ENCODE measurements around the gene CXorf58. TPM values are rescaled to one million over a fixed set of nuclear protein-coding genes. Genes with fewer than 3 reads are reported as not detected.

The CXorf58 gene
- total and polyA plus RNA-seq, 9 of the 15 experiments (the other 6 are each of a cell fraction or from before 2014, with no cell fraction given), result 0.10 to 0.27 (median 0.16) TPM; not detected in 3

DNA sequence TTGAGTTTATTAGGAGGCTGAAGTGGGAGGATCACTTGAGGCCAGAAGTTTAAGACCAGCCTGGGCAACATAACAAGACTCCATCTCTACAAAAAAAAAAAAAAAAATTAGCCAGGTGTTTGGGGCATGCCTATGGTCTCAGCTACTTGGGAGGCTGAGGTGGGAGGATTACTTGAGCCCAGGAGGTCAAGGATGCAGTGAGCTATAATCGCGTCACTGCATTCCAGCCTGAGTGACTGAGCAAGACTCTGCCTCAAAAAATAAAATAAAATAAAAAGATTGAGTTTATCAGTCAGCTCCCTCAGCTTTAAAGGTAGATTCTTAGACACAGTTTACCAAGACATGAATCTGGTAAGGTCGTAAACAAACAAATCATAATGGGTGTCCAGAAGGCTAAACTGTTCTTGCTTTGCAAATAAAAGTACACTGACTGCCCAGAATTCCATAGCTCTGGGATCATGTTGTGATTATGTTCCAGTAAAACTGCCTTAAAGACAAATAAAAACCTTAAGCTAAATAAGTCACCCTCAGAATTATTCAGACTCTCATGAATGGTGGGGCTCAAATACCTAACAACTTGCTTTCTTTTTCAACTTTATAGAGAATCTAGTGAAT lies 18.8 kb upstream of the CXorf58 start (continued):
- TF ChIP-seq, protein P1, sequence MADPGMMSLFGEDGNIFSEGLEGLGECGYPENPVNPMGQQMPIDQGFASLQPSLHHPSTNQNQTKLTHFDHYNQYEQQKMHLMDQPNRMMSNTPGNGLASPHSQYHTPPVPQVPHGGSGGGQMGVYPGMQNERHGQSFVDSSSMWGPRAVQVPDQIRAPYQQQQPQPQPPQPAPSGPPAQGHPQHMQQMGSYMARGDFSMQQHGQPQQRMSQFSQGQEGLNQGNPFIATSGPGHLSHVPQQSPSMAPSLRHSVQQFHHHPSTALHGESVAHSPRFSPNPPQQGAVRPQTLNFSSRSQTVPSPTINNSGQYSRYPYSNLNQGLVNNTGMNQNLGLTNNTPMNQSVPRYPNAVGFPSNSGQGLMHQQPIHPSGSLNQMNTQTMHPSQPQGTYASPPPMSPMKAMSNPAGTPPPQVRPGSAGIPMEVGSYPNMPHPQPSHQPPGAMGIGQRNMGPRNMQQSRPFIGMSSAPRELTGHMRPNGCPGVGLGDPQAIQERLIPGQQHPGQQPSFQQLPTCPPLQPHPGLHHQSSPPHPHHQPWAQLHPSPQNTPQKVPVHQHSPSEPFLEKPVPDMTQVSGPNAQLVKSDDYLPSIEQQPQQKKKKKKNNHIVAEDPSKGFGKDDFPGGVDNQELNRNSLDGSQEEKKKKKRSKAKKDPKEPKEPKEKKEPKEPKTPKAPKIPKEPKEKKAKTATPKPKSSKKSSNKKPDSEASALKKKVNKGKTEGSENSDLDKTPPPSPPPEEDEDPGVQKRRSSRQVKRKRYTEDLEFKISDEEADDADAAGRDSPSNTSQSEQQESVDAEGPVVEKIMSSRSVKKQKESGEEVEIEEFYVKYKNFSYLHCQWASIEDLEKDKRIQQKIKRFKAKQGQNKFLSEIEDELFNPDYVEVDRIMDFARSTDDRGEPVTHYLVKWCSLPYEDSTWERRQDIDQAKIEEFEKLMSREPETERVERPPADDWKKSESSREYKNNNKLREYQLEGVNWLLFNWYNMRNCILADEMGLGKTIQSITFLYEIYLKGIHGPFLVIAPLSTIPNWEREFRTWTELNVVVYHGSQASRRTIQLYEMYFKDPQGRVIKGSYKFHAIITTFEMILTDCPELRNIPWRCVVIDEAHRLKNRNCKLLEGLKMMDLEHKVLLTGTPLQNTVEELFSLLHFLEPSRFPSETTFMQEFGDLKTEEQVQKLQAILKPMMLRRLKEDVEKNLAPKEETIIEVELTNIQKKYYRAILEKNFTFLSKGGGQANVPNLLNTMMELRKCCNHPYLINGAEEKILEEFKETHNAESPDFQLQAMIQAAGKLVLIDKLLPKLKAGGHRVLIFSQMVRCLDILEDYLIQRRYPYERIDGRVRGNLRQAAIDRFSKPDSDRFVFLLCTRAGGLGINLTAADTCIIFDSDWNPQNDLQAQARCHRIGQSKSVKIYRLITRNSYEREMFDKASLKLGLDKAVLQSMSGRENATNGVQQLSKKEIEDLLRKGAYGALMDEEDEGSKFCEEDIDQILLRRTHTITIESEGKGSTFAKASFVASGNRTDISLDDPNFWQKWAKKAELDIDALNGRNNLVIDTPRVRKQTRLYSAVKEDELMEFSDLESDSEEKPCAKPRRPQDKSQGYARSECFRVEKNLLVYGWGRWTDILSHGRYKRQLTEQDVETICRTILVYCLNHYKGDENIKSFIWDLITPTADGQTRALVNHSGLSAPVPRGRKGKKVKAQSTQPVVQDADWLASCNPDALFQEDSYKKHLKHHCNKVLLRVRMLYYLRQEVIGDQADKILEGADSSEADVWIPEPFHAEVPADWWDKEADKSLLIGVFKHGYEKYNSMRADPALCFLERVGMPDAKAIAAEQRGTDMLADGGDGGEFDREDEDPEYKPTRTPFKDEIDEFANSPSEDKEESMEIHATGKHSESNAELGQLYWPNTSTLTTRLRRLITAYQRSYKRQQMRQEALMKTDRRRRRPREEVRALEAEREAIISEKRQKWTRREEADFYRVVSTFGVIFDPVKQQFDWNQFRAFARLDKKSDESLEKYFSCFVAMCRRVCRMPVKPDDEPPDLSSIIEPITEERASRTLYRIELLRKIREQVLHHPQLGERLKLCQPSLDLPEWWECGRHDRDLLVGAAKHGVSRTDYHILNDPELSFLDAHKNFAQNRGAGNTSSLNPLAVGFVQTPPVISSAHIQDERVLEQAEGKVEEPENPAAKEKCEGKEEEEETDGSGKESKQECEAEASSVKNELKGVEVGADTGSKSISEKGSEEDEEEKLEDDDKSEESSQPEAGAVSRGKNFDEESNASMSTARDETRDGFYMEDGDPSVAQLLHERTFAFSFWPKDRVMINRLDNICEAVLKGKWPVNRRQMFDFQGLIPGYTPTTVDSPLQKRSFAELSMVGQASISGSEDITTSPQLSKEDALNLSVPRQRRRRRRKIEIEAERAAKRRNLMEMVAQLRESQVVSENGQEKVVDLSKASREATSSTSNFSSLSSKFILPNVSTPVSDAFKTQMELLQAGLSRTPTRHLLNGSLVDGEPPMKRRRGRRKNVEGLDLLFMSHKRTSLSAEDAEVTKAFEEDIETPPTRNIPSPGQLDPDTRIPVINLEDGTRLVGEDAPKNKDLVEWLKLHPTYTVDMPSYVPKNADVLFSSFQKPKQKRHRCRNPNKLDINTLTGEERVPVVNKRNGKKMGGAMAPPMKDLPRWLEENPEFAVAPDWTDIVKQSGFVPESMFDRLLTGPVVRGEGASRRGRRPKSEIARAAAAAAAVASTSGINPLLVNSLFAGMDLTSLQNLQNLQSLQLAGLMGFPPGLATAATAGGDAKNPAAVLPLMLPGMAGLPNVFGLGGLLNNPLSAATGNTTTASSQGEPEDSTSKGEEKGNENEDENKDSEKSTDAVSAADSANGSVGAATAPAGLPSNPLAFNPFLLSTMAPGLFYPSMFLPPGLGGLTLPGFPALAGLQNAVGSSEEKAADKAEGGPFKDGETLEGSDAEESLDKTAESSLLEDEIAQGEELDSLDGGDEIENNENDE (IDR thresholded peaks at IDR 0.05; ENCODE audit: low read depth, low read length), result no peak
- TF ChIP-seq ZNF133 (CRISPR knock-in tag; IDR thresholded peaks at IDR 0.05), result no peak
- TF ChIP-seq STAT5A (IDR thresholded peaks at IDR 0.05; ENCODE audit: borderline replicate concordance, low read length), result no peak
- TF ChIP-seq, protein P2, sequence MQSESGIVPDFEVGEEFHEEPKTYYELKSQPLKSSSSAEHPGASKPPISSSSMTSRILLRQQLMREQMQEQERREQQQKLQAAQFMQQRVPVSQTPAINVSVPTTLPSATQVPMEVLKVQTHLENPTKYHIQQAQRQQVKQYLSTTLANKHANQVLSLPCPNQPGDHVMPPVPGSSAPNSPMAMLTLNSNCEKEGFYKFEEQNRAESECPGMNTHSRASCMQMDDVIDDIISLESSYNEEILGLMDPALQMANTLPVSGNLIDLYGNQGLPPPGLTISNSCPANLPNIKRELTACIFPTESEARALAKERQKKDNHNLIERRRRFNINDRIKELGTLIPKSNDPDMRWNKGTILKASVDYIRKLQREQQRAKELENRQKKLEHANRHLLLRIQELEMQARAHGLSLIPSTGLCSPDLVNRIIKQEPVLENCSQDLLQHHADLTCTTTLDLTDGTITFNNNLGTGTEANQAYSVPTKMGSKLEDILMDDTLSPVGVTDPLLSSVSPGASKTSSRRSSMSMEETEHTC (IDR thresholded peaks at IDR 0.05), result no peak
- TF ChIP-seq, protein P3, sequence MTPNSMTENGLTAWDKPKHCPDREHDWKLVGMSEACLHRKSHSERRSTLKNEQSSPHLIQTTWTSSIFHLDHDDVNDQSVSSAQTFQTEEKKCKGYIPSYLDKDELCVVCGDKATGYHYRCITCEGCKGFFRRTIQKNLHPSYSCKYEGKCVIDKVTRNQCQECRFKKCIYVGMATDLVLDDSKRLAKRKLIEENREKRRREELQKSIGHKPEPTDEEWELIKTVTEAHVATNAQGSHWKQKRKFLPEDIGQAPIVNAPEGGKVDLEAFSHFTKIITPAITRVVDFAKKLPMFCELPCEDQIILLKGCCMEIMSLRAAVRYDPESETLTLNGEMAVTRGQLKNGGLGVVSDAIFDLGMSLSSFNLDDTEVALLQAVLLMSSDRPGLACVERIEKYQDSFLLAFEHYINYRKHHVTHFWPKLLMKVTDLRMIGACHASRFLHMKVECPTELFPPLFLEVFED (CRISPR knock-in tag; conservative IDR thresholded peaks at IDR 0.05), result no peak
